Measurements from ENCODE around the gene EIF4H.

EIF4H gene

GRCh38 chr7:74149071-74149470 is 25.1 kb upstream of the EIF4H start:
- H3K27me3 ChIP-seq, result no peaks in the 10 kb centered on the region
- no peaks in the 10 kb centered on the region for H3K4me1 ChIP-seq (ENCODE audit: control insufficient read depth in 1 of 2, insufficient read depth in 1 of 2, low read depth in 1 of 2, low read length in 1 of 2)
- H3K4me3 ChIP-seq (ENCODE audit: low read depth in 1 of 2, low read length in 1 of 2), result no peak overlapping the region
- no peak overlapping the region for H3K27ac ChIP-seq
- H3K36me3 ChIP-seq, result no peaks in the 10 kb centered on the region
- no peak for TF ChIP-seq CTCF (IDR thresholded peaks at IDR 0.05)
- H3K9me3 ChIP-seq, result no peaks in the 10 kb centered on the region

GRCh38 chr7:74149603-74150002 is 24.6 kb upstream of the EIF4H start:
- TF ChIP-seq CTCF (IDR thresholded peaks at IDR 0.05), result no peak
- H3K36me3 ChIP-seq, result no peaks in the 10 kb centered on the region
- H3K27me3 ChIP-seq, result no peaks in the 10 kb centered on the region
- H3K27ac ChIP-seq, result no peak overlapping the region
- no peak overlapping the region for H3K4me3 ChIP-seq (ENCODE audit: low read depth in 1 of 2, low read length in 1 of 2)
- H3K4me1 ChIP-seq (ENCODE audit: control insufficient read depth in 1 of 2, insufficient read depth in 1 of 2, low read depth in 1 of 2, low read length in 1 of 2), result no peaks in the 10 kb centered on the region
- H3K9me3 ChIP-seq, result no peaks in the 10 kb centered on the region

GRCh38 chr7:74153736-74154135 is 20.4 kb upstream of the EIF4H start:
- Histone ChIP-seq H3K27me3 (no peaks in the 10 kb centered on the region), H3K27ac (no peak overlapping the region), H3K4me1 (ENCODE audit: control insufficient read depth in 1 of 2, insufficient read depth in 1 of 2, low read depth in 1 of 2, low read length in 1 of 2) (no peaks in the 10 kb centered on the region), H3K4me3 (ENCODE audit: low read depth in 1 of 2, low read length in 1 of 2) (no peak overlapping the region), H3K9me3 (no peaks in the 10 kb centered on the region), H3K36me3 (no peaks in the 10 kb centered on the region)
- TF ChIP-seq CTCF (IDR thresholded peaks at IDR 0.05), result no peak

DNA sequence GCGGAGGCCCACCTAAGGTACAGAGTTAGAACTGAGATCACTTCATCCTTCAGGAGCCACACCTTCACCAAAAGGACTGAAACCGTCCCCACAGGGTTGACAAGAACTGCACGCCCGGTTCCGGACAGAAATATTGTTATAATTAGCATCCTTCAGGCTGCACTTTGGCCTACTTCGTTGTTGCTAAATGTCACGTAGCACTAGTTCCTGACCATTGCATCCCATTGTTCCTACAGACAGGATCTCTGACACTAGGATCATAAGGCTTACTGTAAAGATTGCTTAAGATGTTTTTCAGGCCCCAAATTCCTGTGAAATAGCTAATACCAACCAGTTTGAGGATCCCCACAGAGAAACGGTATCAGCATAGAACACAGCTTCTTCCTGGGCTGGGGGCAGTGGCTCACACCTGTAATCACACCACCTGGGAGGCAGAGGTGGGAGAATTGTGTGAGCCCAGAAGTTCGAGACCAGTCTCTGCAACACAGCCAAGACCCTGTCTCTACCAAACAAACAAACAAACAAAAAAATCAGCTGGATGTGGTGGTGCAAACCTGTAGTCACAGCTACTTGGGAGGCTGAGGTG is 18.3 kb upstream of the EIF4H start:
- Histone ChIP-seq H3K36me3 (no peaks in the 10 kb centered on the region), H3K4me1 (ENCODE audit: control insufficient read depth in 1 of 2, insufficient read depth in 1 of 2, low read depth in 1 of 2, low read length in 1 of 2) (no peaks in the 10 kb centered on the region), H3K27ac (no peak overlapping the region), H3K4me3 (ENCODE audit: low read depth in 1 of 2, low read length in 1 of 2) (no peak overlapping the region), H3K27me3 (no peaks in the 10 kb centered on the region), H3K9me3 (no peaks in the 10 kb centered on the region)
- no peak for TF ChIP-seq CTCF (IDR thresholded peaks at IDR 0.05)

DNA sequence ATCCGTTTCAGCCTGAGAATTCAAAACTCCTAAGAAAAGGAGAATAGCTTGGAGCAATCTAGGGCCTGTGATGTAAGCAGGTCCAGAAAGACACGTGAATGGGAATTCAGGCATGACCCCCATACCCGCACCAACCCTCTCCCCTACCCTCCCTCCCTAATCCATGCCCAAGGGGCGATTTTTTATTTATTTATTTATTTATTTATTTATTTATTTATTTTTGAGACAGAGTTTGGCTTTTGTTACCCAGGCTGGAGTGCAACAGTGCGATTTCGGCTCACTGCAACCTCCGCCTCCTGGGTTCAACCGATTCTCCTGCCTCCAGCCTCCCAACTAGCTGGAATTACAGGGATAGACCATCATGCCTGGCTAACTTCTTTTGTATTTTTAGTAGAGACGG is 16.6 kb upstream of the EIF4H start:
- H3K36me3 ChIP-seq, result no peaks in the 10 kb centered on the region

More for the DNA sequence above, 16.6 kb upstream of the EIF4H start:
- Histone ChIP-seq H3K4me1 (ENCODE audit: control insufficient read depth in 1 of 2, insufficient read depth in 1 of 2, low read depth in 1 of 2, low read length in 1 of 2) (no peaks in the 10 kb centered on the region), H3K27me3 (no peaks in the 10 kb centered on the region), H3K9me3 (no peaks in the 10 kb centered on the region), H3K27ac (no peak overlapping the region), H3K4me3 (ENCODE audit: low read depth in 1 of 2, low read length in 1 of 2) (no peak overlapping the region)
- no peak for TF ChIP-seq CTCF (IDR thresholded peaks at IDR 0.05)

Measured in neutrophil (primary cell).